GM18873 (cell line): ENCODE data around the gene CHSY3.

Experiments used
- ATAC-seq: cut with Tn5 transposase; IDR thresholded peaks from one replicate; pipeline ENCODE4 v1.9.1; 2021; ENCODE audit warnings: mild to moderate bottlenecking, moderate library complexity, moderate number of reproducible peaks; ENCODE audit not compliant: unreplicated experiment, low FRiP score

CHSY3 gene

GRCh38 chr5:130077007-130077406, 172.7 kb downstream of the CHSY3 start:
- no peak for ATAC-seq

GRCh38 chr5:130078661-130079060, 174.4 kb downstream of the CHSY3 start:
- no peak for ATAC-seq

- no peak for ATAC-seq
Observed at GRCh38 chr5:130090569-130091270, 186.5 kb downstream of the CHSY3 start.

DNA sequence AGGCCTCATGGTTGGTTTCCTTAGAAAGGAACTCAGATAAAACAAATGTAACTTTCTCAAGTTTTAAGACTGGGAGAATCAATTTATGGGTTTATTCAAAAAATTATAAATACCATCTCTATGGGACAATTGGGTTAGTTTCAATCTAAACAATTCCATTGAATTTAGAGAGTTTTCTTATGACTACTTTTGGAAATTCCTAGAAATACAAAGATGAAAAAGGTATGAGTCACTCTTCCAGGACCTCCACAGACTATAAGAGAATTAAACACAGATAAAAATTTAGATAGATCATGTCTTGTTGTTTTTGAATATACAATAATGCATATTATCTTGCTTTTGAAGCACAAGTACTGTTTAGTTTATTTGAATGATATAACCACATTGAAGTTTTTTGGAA, 188.7 kb downstream of the CHSY3 start:
- ATAC-seq, result no peak

DNA sequence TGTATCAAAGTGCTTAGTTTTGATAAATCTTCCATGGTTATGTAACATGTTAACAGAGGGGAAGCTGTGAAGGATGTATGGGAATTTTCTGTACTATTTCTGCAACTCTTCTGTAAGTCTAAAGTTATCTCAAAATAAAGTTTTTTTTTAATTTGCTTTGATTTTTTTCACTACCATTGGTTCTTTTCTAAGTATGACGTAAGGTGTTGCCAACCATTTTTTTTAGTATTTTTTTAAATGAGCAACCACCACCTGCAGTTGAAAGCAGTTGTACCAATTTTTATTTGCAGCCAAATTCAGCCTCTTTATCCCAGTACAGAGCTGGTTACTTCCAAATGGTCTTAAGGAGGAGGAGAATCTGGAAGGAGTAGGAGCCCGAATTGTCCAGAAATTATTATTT, 192.2 kb downstream of the CHSY3 start:
- ATAC-seq, result no peak

- no peak for ATAC-seq
Observed at GRCh38 chr5:130099008-130099407, 194.7 kb downstream of the CHSY3 start.

GRCh38 chr5:130102375-130102774, 198.1 kb downstream of the CHSY3 start:
- ATAC-seq, result no peak

- no peak for ATAC-seq
Observed at GRCh38 chr5:130102960-130103359, 198.7 kb downstream of the CHSY3 start.

DNA sequence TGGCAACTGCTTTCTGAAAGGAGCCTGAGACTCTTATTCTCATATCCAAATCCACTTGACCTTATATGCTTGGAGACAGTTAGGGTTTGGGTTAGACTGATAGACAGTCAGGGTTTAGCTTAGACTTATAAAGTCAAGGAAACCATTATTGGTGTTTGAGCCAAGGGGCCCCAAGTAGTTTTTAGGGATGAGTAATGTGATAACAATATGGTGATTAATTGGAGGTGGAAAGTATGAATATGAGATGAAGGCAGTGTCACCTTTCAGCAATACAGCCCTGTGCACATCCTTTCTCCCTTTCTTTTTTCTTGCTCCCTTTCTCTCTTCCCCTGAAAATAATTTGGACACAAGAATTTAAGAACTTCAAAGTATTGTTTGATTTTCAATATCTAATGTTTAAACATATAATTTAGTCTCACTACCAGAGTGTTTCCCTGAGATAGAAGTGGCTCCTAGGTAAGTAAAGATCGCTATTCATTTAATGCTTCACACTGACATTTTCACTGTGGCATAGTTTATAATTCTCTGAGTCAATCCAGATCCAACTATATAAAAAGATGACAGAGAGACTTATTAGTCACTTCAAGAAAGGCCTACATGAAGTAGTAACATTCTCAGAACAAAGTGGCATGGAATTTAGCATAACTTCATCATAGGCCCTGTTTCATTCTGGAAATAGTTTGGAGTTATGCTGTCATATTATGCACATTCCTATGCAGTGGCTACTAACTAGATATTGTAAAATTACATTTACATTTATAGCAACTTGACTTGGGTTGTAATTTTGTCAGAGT, 200.8 kb downstream of the CHSY3 start:
- ATAC-seq, result no peak

GRCh38 chr5:130106480-130106879, 202.2 kb downstream of the CHSY3 start:
- no peak for ATAC-seq

- peak; percentile 50 for ATAC-seq
Observed at GRCh38 chr5:130109152-130109551, 204.9 kb downstream of the CHSY3 start.

GRCh38 chr5:130110328-130110727, 206.1 kb downstream of the CHSY3 start:
- ATAC-seq, result no peak

DNA sequence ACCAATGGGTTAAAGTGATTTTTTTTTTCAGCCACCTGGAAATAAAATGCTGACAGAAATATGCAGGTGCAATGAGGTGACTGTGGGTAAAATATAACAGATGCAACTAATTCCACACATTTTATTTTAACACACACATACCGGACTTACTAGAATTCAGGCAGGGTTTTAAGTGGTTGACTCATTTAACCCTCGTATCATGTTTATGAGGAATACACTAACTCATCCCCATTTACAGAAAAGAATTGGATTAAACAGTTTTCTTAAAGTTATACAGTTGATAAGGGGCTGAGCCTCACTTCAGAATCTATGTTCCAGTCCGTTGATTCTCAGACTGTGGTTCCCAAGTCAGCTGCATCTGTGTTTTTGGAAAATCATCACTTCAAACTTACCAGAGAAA, 207.5 kb downstream of the CHSY3 start:
- no peak for ATAC-seq

DNA sequence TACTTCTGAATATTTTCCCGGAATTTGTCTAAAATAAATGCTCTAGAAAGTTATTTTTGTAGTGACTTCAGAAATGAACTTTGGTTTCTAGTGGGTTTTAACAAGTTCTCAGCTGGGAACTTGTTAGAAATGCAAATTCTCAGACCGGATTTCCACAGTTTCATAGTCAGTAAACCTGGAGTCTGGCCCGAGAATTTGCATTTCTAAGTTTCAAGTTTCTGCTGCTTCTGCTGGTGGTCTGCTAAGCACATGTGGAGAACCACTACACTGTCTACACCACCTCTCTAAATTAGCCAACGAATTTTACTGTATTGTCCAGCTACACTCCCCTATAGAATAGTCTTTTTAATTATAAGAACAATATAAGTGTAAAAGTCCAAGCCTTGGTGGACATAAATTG, 208.0 kb downstream of the CHSY3 start:
- peak; percentile 88 for ATAC-seq

DNA sequence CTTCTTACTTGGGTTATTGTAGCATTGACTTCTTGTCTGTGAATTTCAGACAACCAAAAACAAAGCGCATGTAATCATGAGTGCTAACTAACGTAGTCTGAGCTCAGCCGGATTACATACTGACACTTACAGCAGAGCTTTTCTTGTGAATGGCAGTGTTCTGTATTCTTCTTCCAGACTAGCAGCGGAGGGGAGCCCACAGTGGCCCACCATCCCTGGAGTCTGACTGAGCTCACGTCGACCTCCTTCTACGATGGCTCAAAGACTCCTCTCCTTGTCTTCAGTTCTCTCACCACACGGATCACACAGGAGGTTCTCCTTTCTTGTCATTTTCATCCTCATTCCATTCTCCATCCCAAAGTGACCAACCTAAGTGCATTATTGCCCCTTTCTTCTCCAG, 211.4 kb downstream of the CHSY3 start:
- ATAC-seq, result no peak

GRCh38 chr5:130116462-130116861, 212.2 kb downstream of the CHSY3 start:
- no peak for ATAC-seq

- ATAC-seq, result no peak
Observed at GRCh38 chr5:130116972-130117371, 212.7 kb downstream of the CHSY3 start.

DNA sequence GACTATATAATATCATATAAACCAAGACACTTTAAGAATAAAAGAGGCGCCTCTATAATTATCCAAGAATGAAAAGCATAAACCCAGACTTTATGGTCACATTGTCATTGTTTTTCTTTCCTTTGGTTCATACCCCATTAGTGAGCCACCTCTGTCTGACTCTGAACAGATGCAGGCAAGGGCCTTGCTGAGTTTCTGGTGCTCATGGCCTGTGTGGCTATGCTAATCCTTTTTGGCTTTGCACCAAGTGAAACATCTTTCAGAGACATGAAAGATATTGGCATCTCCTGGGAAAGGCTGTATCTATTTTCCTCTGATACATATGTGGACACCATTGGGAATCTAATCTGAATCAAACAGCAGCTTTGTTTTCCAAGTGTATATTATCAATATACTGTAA, 222.5 kb downstream of the CHSY3 start:
- no peak for ATAC-seq

GRCh38 chr5:130135506-130135905, 231.2 kb downstream of the CHSY3 start:
- ATAC-seq, result no peak

GRCh38 chr5:130136300-130136699, 232.0 kb downstream of the CHSY3 start:
- no peak for ATAC-seq

GRCh38 chr5:130137681-130138080, 233.4 kb downstream of the CHSY3 start:
- ATAC-seq, result no peak
